ENCODE data around the gene LACTBL1.

DNA sequence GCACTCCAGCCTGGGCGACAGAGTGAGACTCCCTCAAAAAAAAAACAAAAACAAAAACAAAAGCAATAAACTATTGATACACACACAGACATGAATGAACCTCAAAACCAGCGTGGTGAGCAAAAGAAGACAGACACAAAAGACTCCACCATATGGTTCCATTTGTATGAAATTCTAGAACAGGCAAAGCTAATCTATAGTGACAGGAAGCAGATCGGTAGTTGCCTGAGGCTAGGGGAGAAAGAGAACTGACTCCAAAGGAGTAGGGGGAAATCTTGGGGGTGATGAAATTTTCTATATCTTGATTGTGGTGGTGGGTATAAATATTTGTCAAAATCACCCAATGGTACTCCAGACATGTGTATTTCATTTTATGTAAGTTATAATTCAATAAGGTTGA is 20.9 kb downstream of the LACTBL1 start:
- TF ChIP-seq, protein P1, sequence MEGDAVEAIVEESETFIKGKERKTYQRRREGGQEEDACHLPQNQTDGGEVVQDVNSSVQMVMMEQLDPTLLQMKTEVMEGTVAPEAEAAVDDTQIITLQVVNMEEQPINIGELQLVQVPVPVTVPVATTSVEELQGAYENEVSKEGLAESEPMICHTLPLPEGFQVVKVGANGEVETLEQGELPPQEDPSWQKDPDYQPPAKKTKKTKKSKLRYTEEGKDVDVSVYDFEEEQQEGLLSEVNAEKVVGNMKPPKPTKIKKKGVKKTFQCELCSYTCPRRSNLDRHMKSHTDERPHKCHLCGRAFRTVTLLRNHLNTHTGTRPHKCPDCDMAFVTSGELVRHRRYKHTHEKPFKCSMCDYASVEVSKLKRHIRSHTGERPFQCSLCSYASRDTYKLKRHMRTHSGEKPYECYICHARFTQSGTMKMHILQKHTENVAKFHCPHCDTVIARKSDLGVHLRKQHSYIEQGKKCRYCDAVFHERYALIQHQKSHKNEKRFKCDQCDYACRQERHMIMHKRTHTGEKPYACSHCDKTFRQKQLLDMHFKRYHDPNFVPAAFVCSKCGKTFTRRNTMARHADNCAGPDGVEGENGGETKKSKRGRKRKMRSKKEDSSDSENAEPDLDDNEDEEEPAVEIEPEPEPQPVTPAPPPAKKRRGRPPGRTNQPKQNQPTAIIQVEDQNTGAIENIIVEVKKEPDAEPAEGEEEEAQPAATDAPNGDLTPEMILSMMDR (IDR thresholded peaks at IDR 0.05): no peak
- TF ChIP-seq POLR2A (IDR thresholded peaks at IDR 0.05): no peak

All from Peyer's patch (tissue), 4 donors.